ENCODE results near the gene MYO1E.

- TF ChIP-seq BACH2 (CRISPR knock-in tag; IDR thresholded peaks at IDR 0.05; ENCODE audit: borderline replicate concordance) (no peak), CREB5 (CRISPR knock-in tag; IDR thresholded peaks at IDR 0.05; ENCODE audit: low read depth) (no peak), ZFP30 (CRISPR knock-in tag; IDR thresholded peaks at IDR 0.05) (no peak), ESRRG (CRISPR knock-in tag; IDR thresholded peaks at IDR 0.05) (no peak), SNAI2 (CRISPR knock-in tag; IDR thresholded peaks at IDR 0.05) (no peak), CSRNP3 (CRISPR knock-in tag; IDR thresholded peaks at IDR 0.05) (no peak), PPARA (CRISPR knock-in tag; IDR thresholded peaks at IDR 0.05; ENCODE audit: borderline replicate concordance) (no peak), PATZ1 (CRISPR knock-in tag; IDR thresholded peaks at IDR 0.05; ENCODE audit: borderline replicate concordance) (no peak)
Observed at GRCh38 chr15:59104602-59104911, 268.1 kb downstream of the MYO1E start.
